GM19328 (cell line): Measurements from ENCODE around the gene MSRB2.

Experiments used
- ATAC-seq: cut with Tn5 transposase; IDR thresholded peaks from one replicate; pipeline ENCODE4 v1.9.1; 2021; ENCODE audit warnings: mild to moderate bottlenecking, moderate library complexity; ENCODE audit not compliant: unreplicated experiment

MSRB2 gene

GRCh38 chr10:23110722-23111516, 15.5 kb downstream of the MSRB2 start:
- no peak for ATAC-seq

GRCh38 chr10:23111517-23112286, 16.3 kb downstream of the MSRB2 start:
- no peak for ATAC-seq

- ATAC-seq, result no peak
These were observed 19.0 kb downstream of the MSRB2 start for GRCh38 chr10:23114228-23114850.

GRCh38 chr10:23116486-23117205, 21.3 kb downstream of the MSRB2 start:
- ATAC-seq, result no peak

- no peak for ATAC-seq
These were observed 24.9 kb downstream of the MSRB2 start for GRCh38 chr10:23120001-23120934.

GRCh38 chr10:23121135-23121534, 25.8 kb downstream of the MSRB2 start:
- no peak for ATAC-seq

GRCh38 chr10:23136462-23136861, 41.1 kb downstream of the MSRB2 start:
- no peak for ATAC-seq

- ATAC-seq, result no peak
These were observed 44.3 kb downstream of the MSRB2 start for GRCh38 chr10:23139677-23140076.

- no peak for ATAC-seq
These were observed 46.6 kb downstream of the MSRB2 start for GRCh38 chr10:23141995-23142394.

- no peak for ATAC-seq
These were observed 50.9 kb downstream of the MSRB2 start for GRCh38 chr10:23146258-23146657.

GRCh38 chr10:23147035-23147434, 51.7 kb downstream of the MSRB2 start:
- no peak for ATAC-seq

GRCh38 chr10:23148214-23148613, 52.8 kb downstream of the MSRB2 start:
- no peak for ATAC-seq

GRCh38 chr10:23150091-23150490, 54.7 kb downstream of the MSRB2 start:
- no peak for ATAC-seq

GRCh38 chr10:23150610-23151009, 55.2 kb downstream of the MSRB2 start:
- no peak for ATAC-seq

GRCh38 chr10:23151071-23151470, 55.7 kb downstream of the MSRB2 start:
- ATAC-seq, result no peak

- ATAC-seq, result no peak
These were observed 59.8 kb downstream of the MSRB2 start for GRCh38 chr10:23155169-23155568.

- no peak for ATAC-seq
These were observed 61.2 kb downstream of the MSRB2 start for GRCh38 chr10:23156447-23157150.

GRCh38 chr10:23157239-23157681, 61.9 kb downstream of the MSRB2 start:
- ATAC-seq, result no peak

GRCh38 chr10:23157691-23158369, 62.5 kb downstream of the MSRB2 start:
- ATAC-seq, result no peak
